ENCODE measurements around the gene NECTIN3. TPM values are rescaled to one million over a fixed set of nuclear protein-coding genes. Genes with fewer than 3 reads are reported as not detected.

Gene NECTIN3
- total and polyA plus RNA-seq, 2 donors from 2014 or later: 5.0 to 21.2 TPM

DNA sequence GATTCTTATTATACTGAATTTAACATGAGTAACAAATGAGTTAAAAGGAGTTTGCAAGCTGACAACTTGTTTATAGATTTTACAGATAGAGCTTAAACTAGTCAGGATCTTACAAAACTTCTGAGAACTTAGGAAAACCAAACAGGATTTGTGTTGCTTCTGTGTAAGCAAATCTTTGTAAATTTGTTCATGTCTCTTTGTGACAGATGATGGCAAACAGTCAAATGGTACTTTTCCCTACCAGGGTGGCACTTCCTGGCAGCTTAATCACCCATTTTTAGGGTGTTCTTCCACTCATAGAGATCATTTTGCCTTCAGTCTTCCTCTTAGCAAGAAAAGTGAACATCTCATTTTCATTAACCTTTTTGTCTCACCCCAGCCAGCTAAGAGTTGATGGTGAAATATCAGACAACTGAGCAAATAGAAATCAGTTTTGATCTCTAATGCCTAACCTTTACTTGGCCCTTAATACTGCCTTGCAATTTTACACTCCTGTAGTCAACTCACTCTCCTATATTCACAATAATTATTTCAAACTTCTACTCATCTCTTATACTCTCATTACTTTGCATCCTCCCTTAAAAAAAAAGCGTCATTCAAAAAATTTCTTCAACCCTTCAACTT is 23.7 kb upstream of the NECTIN3 start:
- TF ChIP-seq, protein P1, sequence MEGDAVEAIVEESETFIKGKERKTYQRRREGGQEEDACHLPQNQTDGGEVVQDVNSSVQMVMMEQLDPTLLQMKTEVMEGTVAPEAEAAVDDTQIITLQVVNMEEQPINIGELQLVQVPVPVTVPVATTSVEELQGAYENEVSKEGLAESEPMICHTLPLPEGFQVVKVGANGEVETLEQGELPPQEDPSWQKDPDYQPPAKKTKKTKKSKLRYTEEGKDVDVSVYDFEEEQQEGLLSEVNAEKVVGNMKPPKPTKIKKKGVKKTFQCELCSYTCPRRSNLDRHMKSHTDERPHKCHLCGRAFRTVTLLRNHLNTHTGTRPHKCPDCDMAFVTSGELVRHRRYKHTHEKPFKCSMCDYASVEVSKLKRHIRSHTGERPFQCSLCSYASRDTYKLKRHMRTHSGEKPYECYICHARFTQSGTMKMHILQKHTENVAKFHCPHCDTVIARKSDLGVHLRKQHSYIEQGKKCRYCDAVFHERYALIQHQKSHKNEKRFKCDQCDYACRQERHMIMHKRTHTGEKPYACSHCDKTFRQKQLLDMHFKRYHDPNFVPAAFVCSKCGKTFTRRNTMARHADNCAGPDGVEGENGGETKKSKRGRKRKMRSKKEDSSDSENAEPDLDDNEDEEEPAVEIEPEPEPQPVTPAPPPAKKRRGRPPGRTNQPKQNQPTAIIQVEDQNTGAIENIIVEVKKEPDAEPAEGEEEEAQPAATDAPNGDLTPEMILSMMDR (IDR thresholded peaks at IDR 0.05; ENCODE audit: borderline replicate concordance, extremely low read depth, insufficient read depth): no peak
- Histone ChIP-seq H3K9me3 (ENCODE audit: control insufficient read depth in 2 of 3, insufficient read depth in 1 of 3, low read length in 3 of 3) (no peaks in the 10 kb centered on the region), H3K4me1 (ENCODE audit: control insufficient read depth in 2 of 3, insufficient read depth in 2 of 3, low read depth in 1 of 3, low read length in 3 of 3) (no peaks in the 10 kb centered on the region), H3K4me3 (ENCODE audit: low read length in 3 of 3) (no peak overlapping the region), H3K27ac (ENCODE audit: low read depth in 2 of 2, low read length in 2 of 2) (no peak overlapping the region), H3K36me3 (ENCODE audit: control insufficient read depth in 2 of 3, insufficient read depth in 3 of 3, low read length in 3 of 3) (no peaks in the 10 kb centered on the region), H3K27me3 (ENCODE audit: control insufficient read depth, insufficient read depth, low read length) (no peaks in the 10 kb centered on the region), H3K9ac (ENCODE audit: low read length in 3 of 3) (no peak overlapping the region)
- intact Hi-C loops (cut with DNase I): no loop called here
- no peak for FAIRE-seq
- DNase-seq: no peak

DNA sequence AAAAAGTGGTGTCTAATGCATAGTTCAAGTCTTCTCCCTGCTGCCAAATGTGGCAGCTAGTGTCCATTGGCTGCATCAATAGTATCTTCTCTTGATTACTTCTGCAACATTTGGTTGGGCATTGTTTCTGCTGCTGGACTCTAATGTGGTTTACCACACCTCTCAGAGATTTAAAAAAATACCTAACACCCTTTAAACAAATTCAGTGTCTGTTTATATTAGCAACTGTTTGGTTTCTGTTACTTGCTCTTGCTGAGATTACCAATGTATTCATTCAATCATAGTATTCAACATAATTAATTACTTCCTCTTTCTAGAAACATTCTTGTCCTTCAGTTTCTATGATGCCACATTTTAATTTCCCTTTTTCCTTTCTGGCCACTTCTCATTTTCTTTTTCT is 20.3 kb upstream of the NECTIN3 start:
- H3K27me3 ChIP-seq (ENCODE audit: control insufficient read depth, insufficient read depth, low read length): no peaks in the 10 kb centered on the region
- H3K4me1 ChIP-seq (ENCODE audit: control insufficient read depth in 2 of 3, insufficient read depth in 2 of 3, low read depth in 1 of 3, low read length in 3 of 3): no peaks in the 10 kb centered on the region
- H3K9me3 ChIP-seq (ENCODE audit: control insufficient read depth in 2 of 3, insufficient read depth in 1 of 3, low read length in 3 of 3): no peaks in the 10 kb centered on the region
- DNase-seq (no peak), FAIRE-seq (no peak)
- no peaks in the 10 kb centered on the region for H3K36me3 ChIP-seq (ENCODE audit: control insufficient read depth in 2 of 3, insufficient read depth in 3 of 3, low read length in 3 of 3)
- TF ChIP-seq, protein P1 (IDR thresholded peaks at IDR 0.05; ENCODE audit: borderline replicate concordance, extremely low read depth, insufficient read depth): no peak
- H3K9ac ChIP-seq (ENCODE audit: low read length in 3 of 3): no peak overlapping the region
- H3K27ac ChIP-seq (ENCODE audit: low read depth in 2 of 2, low read length in 2 of 2): no peak overlapping the region
- H3K4me3 ChIP-seq (ENCODE audit: low read length in 3 of 3): no peak overlapping the region
- intact Hi-C loops (cut with DNase I): no loop called here

DNA sequence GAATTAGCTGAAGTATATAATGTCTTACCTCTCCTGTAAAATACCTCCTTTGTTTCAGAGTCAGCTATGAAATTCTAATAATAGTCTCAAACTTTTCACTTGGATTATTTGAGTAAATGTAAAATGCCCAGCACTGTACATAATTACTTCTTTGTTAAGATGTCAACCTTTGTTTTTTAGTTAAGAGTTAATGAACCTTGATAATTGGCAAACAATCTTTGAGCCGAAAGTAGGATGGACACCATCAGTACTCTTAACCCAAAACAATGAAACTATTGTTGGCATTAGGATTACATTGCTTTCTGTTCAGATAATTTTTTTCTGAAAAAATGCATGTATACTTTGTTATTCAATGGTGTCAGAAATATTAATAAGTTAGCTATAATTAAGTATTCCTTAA is 3.0 kb upstream of the NECTIN3 start:
- TF ChIP-seq, protein P1 (IDR thresholded peaks at IDR 0.05; ENCODE audit: borderline replicate concordance, extremely low read depth, insufficient read depth): no peak
- FAIRE-seq (no peak), DNase-seq (no peak)
- no peaks in the 10 kb centered on the region for H3K27me3 ChIP-seq (ENCODE audit: control insufficient read depth, insufficient read depth, low read length)
- H3K27ac ChIP-seq (ENCODE audit: low read depth in 2 of 2, low read length in 2 of 2): no peak overlapping the region
- H3K9ac ChIP-seq (ENCODE audit: low read length in 3 of 3): no peak overlapping the region
- H3K4me3 ChIP-seq (ENCODE audit: low read length in 3 of 3): no peak overlapping the region
- H3K9me3 ChIP-seq (ENCODE audit: control insufficient read depth in 2 of 3, insufficient read depth in 1 of 3, low read length in 3 of 3): no peaks in the 10 kb centered on the region
- intact Hi-C loops (cut with DNase I): no loop called here
- peaks cover 0 to 10% (median 5%) of the 10 kb centered on the region in 3 donors for H3K4me1 ChIP-seq (ENCODE audit: control insufficient read depth in 2 of 3, insufficient read depth in 2 of 3, low read depth in 1 of 3, low read length in 3 of 3)
- H3K36me3 ChIP-seq (ENCODE audit: control insufficient read depth in 2 of 3, insufficient read depth in 3 of 3, low read length in 3 of 3): no peaks in the 10 kb centered on the region

All from kidney (tissue), 14 donors.